Measurements from ENCODE around the gene RAB43. TPM values are rescaled to one million over a fixed set of nuclear protein-coding genes. Genes with fewer than 3 reads are reported as not detected.
"Not testable (repeated sequence)": the region's sequence is repeated elsewhere in the genome, so short reads cannot be mapped to it uniquely, and the experiment has no call there.

Gene RAB43
- polyA plus RNA-seq, 1 donor from 2014 or later, result 0.57 TPM

GRCh38 chr3:129114455-129114854 is 7.1 kb downstream of the RAB43 start:
- TF ChIP-seq EP300 (conservative IDR thresholded peaks at IDR 0.05; ENCODE audit: poor library complexity, severe bottlenecking) (no peak), POLR2AphosphoS5 (IDR thresholded peaks at IDR 0.05) (no peak), CTCF (IDR thresholded peaks at IDR 0.05; ENCODE audit: poor library complexity, severe bottlenecking) (no peak)

GRCh38 chr3:129112308-129113052 is 9.1 kb downstream of the RAB43 start:
- no peaks in the 10 kb centered on the region for H3K36me3 ChIP-seq (ENCODE audit: insufficient read depth, low read length)
- no peaks in the 10 kb centered on the region for H3K9me3 ChIP-seq (ENCODE audit: low read length)
- no peak overlapping the region for H3K9ac ChIP-seq (ENCODE audit: low read length)
- no peak overlapping the region for H3K27ac ChIP-seq (ENCODE audit: low read length)
- no peaks in the 10 kb centered on the region for H4K20me1 ChIP-seq (ENCODE audit: insufficient read depth)
- no peak overlapping the region for H3K4me3 ChIP-seq (ENCODE audit: low read length)
- H3K4me2 ChIP-seq (ENCODE audit: low read length), result no peak overlapping the region
- H3F3A ChIP-seq (ENCODE audit: insufficient read depth, low read length, poor library complexity, severe bottlenecking), result no peaks in the 10 kb centered on the region
- no peaks in the 10 kb centered on the region for H3K9me2 ChIP-seq (ENCODE audit: insufficient read depth, low read length)
- no peak overlapping the region for H2AFZ ChIP-seq (ENCODE audit: low read depth, low read length)
- H3K27me3 ChIP-seq (ENCODE audit: insufficient read depth, low read depth, low read length), result no peaks in the 10 kb centered on the region
- no peaks in the 10 kb centered on the region for H3K79me2 ChIP-seq (replicated peaks; ENCODE audit: insufficient read depth, low read length)
- no peak for TF ChIP-seq EZH2 (IDR thresholded peaks at IDR 0.05; ENCODE audit: borderline replicate concordance, insufficient read depth, low read length, poor library complexity, severe bottlenecking)
- no peak for TF ChIP-seq POLR2AphosphoS5 (IDR thresholded peaks at IDR 0.05)
- no peak for TF ChIP-seq MXI1 (conservative IDR thresholded peaks at IDR 0.05; ENCODE audit: poor library complexity, severe bottlenecking)
- no peak for TF ChIP-seq TAF1 (IDR thresholded peaks at IDR 0.05; ENCODE audit: low read depth)
- no peak for TF ChIP-seq CTCF (IDR thresholded peaks at IDR 0.05; ENCODE audit: poor library complexity, severe bottlenecking)
- TF ChIP-seq RAD21 (conservative IDR thresholded peaks at IDR 0.05), result no peak
- TF ChIP-seq REST (IDR thresholded peaks at IDR 0.05; ENCODE audit: borderline replicate concordance), result no peak
- no peak for TF ChIP-seq EP300 (conservative IDR thresholded peaks at IDR 0.05; ENCODE audit: poor library complexity, severe bottlenecking)

More at GRCh38 chr3:129114455-129114854, 7.1 kb downstream of the RAB43 start:
- Histone ChIP-seq H4K20me1 (ENCODE audit: insufficient read depth) (no peaks in the 10 kb centered on the region), H3K27ac (ENCODE audit: low read length) (no peak overlapping the region), H2AFZ (ENCODE audit: low read depth, low read length) (no peak overlapping the region), H3K9me2 (ENCODE audit: insufficient read depth, low read length) (no peaks in the 10 kb centered on the region), H3K27me3 (ENCODE audit: insufficient read depth, low read depth, low read length) (no peaks in the 10 kb centered on the region), H3K4me3 (ENCODE audit: low read length) (no peak overlapping the region), H3K9me3 (ENCODE audit: low read length) (no peaks in the 10 kb centered on the region), H3K36me3 (ENCODE audit: insufficient read depth, low read length) (no peaks in the 10 kb centered on the region), H3K4me2 (ENCODE audit: low read length) (no peak overlapping the region), H3K9ac (ENCODE audit: low read length) (no peak overlapping the region), H3K79me2 (replicated peaks; ENCODE audit: insufficient read depth, low read length) (no peaks in the 10 kb centered on the region), H3F3A (ENCODE audit: insufficient read depth, low read length, poor library complexity, severe bottlenecking) (no peaks in the 10 kb centered on the region)

- H3K9me3 ChIP-seq (ENCODE audit: low read length); H3K79me2 ChIP-seq (replicated peaks; ENCODE audit: insufficient read depth, low read length); H3K27me3 ChIP-seq (ENCODE audit: insufficient read depth, low read depth, low read length); H3K36me3 ChIP-seq (ENCODE audit: insufficient read depth, low read length); H2AFZ ChIP-seq (ENCODE audit: low read depth, low read length); H3K9ac ChIP-seq (ENCODE audit: low read length); H3K9me2 ChIP-seq (ENCODE audit: insufficient read depth, low read length); H4K20me1 ChIP-seq (ENCODE audit: insufficient read depth); H3K4me2 ChIP-seq (ENCODE audit: low read length); H3K4me3 ChIP-seq (ENCODE audit: low read length); H3K27ac ChIP-seq (ENCODE audit: low read length); H3F3A ChIP-seq (ENCODE audit: insufficient read depth, low read length, poor library complexity, severe bottlenecking): not testable (repeated sequence)
Measured at GRCh38 chr3:129111076-129111780, 10.4 kb downstream of the RAB43 start.
